Globus pallidus (tissue), 1 donor: ENCODE results near the gene KCNK6.
"Not testable (repeated sequence)": the region's sequence is repeated elsewhere in the genome, so short reads cannot be mapped to it uniquely, and the experiment has no call there.

ENCODE experiments used
- DNase-seq: peaks from one replicate; pipeline ENCODE4 v3.0.0-alpha.2; 2015; ENCODE audit warnings: low spot score

KCNK6 gene

DNA sequence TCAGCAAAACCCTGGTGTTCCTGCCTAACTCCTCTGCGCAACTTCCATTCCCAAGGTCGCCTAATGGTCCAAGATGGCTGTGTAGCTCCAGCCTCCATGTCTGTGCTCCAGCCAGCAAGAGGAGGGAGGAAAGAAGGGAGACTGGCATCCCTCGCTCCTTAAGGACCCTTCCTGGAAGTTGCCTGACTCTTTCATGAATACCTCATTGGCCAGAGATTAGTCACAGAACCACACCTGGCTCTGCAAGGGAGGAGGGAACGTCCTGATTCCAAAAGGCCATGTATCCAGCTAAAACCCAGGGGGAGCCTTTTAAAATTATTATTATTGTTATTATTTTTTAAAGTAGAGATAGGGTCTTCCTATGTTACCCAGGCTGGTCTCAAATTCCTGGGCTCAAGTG lies 4.8 kb downstream of the KCNK6 start:
- DNase-seq: no peak

- DNase-seq: no peak
Observed at GRCh38 chr19:38326591-38326990, 6.9 kb downstream of the KCNK6 start.

DNA sequence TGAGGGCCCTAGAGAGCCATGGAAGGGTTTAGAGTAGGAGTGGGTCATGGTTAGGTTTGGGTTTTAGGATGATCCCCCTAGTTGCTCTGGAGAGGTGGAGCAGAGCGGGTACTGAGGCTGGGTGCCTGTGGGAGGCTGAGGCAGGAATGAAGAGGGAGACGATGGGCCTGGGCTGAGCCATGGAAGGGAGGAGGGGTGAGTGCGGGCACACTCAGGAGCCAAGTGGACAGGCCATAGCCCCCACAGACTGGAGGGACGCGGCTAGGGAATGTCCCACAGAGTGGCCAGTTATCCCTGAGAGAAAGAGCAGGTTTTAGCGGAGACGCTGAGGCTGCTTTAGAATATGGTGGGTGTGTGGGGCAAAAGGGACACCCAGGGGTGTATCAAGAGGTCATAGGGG lies 10.0 kb downstream of the KCNK6 start:
- no peak for DNase-seq

DNA sequence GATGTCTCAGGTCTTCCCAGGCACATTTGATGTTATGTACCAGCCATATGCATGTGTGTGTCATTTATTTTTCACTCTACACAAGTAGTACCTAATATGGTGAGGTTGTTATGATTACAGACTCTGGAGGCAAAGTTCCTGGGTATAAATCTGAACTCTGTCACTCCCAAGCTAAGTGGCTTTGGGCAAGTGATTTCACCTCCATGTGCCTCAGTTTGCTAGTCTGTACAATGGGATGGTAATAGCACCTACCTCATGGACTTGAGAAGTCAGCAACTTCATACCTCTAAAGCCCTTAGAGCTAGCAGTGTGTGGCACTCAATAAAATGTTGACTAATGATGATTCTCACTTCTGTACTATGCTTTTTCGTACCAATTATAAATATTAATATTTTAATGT lies 12.1 kb downstream of the KCNK6 start:
- no peak for DNase-seq

GRCh38 chr19:38333245-38333644 lies 13.6 kb downstream of the KCNK6 start:
- no peak for DNase-seq

DNA sequence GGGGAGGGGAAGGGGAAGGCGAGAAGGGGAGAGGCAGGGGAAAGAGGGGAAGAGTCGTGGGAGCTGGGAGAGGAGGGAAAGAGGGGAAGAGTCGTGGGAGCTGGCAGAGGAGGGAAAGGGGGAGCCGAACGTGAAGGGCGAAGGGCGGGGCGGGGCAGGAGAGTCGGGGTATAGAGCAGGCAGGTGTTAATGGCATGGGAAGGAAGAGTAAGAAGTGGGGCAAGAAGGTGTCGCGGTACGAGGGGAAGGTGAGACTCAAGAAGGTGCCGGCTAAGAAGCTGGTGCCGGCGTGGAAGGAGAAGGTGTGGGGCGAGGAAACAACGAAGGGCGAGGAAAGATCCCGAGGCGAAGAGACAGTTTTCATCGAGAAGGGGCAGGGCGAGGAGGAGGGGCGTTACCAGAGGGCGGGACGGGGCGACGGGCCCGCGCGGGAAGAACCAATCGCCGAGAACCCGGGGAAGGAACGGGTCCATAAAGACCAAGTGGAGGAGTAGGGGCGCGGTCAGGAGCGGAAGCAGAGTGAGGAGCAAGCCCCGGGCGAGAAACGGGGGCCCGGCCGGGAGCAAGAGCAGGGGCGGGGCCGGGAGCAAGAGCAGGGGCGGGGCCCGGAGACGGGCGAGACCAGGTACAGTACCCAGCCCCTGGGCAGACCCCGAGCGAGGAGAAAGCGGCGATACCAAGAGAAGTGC lies 16.4 kb downstream of the KCNK6 start:
- peak; percentile 96 for DNase-seq

DNA sequence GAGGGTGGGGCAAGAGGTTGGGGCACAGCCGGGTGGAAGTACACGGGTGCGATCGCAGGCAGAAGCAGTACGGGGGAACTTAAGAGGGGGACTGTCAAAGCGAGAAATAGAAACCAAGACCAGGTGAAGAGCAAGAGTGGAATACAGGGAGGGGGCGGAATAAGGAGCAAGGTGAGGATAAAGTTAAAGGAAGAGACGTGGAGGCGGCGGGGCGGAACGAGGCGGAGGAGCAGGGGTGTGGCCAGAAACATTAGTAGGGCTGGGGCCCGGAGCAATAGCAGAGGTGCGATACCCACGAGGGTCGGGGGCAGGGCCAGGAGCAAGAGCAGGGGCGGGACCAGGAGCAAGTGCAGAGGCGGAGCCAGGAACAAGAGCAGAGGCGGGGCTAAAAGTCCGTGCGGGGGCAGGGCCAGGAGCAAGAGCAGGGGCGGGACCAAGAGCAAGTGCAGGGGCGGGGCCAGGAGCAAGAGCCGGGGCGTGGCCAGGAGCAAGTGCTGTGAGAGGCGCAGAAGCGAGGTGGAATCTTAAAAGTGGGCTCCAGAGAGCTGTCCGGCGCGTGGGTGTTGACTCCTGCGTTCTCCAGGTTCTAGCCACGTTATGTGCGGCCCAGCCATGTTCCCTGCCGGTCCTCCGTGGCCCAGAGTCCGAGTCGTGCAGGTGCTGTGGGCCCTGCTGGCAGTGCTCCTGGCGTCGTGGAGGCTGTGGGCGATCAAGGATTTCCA lies 17.2 kb downstream of the KCNK6 start:
- peak; percentile 90 for DNase-seq

GRCh38 chr19:38337360-38337653 lies 17.7 kb downstream of the KCNK6 start:
- DNase-seq: no peak

DNA sequence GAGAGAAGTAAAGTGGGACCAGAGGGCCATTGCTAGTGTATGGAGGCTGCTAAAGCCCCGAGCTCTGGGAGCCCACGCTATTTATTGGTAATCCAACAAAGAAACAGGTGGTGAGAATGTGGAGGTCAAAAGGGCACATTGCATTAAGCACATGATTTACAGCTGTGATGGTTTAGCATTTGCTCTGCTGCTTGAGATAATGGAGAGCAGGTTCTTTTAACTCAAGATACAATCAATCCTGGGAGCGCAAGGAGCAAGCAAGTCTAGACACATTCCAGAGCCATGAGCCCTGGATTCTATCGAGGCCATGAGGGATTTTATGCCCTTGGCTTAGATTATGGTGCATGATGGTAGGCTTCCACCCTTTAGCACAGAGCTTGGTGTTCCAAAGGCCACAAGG lies 19.4 kb downstream of the KCNK6 start:
- not testable (repeated sequence) for DNase-seq

DNA sequence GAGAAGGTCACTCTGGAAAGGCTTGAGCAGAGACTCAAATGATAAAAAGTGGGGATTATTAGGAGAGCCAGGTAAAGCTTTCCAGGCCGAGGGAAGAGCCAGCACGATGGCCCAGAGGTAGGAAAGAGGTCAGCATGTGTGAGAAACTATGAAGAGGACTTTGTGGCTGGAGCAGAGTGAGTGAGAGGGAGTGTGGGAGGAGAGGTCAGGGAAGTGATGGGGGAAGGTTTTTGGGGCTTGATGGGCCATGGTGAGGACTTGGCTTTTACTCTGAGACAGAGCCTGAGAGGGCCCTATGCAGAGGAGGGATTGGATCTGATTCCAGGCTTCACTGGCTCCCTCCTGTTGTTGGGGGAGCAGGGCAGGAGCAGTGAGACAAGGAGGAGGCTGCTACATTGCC lies 21.3 kb downstream of the KCNK6 start:
- DNase-seq: no peak

GRCh38 chr19:38346837-38347236 lies 27.2 kb downstream of the KCNK6 start:
- DNase-seq: no peak

DNA sequence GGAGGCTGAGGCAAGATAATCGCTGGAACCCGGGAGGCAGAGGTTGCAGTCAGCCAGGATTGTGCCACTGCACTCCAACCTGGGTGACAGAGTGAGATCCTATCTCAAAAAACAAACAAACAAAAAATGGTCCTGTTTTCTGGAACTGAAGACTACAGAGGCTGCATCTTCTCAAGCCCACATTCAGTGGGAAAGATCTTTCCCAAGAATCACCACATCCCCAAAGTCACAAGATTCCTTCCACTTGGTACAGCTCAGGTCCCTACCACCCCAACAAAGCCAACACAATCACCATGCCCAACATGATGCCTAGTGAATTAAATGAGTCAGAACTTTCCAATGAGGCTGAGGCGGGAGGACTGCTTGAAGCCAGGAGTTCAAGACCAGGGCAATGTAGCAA lies 31.2 kb downstream of the KCNK6 start:
- DNase-seq: no peak

- no peak for DNase-seq
Observed at GRCh38 chr19:38351865-38352395, 32.3 kb downstream of the KCNK6 start.

DNA sequence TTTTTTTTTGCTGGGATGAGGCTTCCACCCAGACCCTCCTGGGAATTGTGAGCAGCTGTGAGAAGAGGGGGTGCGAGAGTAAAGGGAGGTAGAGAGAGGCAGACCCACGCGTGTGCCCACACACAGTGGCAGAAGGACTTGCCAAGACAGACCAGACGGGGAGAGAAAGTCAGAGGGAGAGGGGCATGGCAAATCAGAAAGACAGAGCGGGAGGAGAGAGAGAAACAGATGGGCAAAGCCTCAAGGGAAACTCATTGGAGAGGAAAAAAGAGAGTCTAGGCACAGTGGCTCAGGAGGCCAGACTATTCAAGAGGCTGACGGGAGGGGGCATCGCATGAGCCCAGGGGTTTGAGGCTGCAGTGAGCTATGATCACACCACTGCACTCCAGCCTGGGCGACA lies 33.0 kb downstream of the KCNK6 start:
- no peak for DNase-seq

GRCh38 chr19:38355728-38356725 lies 36.4 kb downstream of the KCNK6 start:
- DNase-seq: no peak

GRCh38 chr19:38358071-38358470 lies 38.4 kb downstream of the KCNK6 start:
- DNase-seq: no peak

DNA sequence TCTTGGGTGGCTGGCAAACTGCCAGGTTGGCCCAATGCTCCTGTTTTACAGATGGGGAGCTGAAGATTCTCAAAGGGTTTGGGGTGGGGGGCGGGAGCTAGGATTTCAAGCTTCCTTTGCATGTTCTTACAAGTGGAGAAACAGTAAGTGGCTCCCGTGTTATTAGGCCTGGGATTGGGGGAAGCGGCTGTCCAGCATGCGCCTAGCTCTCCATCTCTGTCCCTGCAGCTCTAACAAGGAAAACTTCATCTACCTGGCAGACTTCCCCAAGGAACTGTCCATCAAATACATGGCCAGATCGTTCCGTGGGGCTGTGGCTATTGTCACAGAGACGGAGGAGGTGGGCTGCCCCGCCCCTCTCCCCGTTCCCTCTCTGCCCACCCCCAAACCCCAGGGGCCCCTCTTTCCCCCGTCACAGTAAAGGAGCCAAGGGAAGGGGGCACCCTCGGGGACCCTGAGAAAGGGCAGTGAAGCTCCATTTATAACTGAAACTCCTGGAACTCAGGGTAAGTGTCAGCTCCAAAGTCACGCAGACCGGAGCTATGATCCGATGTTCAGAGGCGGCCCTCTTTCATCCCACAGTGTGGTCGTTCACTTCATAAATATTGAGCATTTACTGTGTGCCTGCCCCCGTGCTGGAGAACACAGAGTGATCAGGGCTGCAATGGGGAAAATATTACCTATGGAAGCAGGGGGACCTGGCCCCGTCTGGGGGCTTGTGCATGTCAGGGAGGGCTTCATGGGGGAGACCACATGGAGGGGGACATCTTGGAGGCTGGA lies 39.8 kb downstream of the KCNK6 start:
- DNase-seq: no peak

- DNase-seq: no peak
Observed at GRCh38 chr19:38360351-38360750, 40.7 kb downstream of the KCNK6 start.

DNA sequence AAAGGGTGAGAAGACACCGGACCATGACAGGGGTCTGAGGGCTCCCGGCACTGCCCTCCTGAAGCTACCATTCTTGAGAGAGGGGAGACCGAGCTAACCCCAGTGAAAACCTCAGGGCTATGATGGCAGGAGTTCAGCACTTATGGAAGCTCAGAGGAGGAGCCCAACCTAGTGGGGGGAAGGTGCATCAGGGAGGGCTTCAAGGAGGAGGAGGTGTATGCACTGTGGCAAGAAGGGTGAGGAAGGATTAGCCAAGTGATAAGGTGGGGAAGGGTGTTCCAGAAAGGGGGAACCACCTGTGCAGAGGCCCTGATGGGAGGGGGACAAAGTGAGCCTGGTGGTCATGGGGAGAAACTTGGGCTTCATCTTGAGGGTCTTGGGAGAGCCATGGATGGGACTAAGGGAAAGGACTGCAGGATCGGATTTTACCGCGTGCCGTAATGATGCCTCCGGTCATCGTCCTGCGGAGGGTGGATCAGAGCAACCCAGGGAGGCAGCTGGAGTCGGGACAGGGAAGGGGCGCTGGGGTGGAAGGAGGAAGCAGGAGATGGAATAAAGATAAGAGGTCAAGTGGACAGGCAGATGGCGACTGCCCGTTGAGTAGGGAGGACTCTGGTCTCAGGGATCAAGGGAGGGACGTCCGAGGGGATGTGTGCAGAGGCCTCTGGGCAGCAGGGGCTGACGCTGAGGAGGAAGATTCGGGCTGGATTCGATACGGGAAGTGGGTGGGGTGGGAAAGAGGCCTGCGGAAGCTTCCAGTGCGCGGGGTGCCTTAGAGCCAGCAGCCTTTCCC lies 41.4 kb downstream of the KCNK6 start:
- DNase-seq: no peak

DNA sequence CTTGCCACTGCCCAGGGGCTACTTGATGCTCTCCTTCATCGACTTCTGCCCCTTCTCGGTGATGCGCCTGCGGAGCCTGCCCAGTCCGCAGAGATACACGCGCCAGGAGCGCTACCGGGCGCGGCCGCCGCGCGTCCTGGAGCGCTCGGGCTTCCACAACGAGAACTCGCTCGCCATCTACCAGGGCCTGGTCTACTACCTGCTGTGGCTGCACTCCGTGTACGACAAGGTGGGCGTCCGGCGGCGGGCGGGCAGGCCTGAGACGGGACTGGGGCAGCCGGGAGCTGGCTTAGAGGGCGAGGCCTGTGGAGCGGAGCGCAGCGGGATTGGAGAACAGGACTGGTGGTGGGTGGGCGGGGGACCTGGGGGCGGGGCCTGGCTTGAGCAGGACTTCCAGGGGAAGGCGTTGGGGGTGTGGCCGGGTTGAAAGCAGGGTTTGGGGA lies 42.0 kb downstream of the KCNK6 start:
- peak; percentile 38 for DNase-seq
